Fibroblast of the aortic adventitia (primary cell): ENCODE data around the gene PRR29. TPM values are rescaled to one million over a fixed set of nuclear protein-coding genes. Genes with fewer than 3 reads are reported as not detected.

Source experiments
- DNase-seq: peaks from one replicate; pipeline ENCODE4 v3.0.0-alpha.2; 2010; ENCODE audit warnings: low read depth
- H3K4me3 ChIP-seq: 2 replicates; pipeline ENCODE4 v1.5.1; 2011; ENCODE audit warnings: low read depth, mild to moderate bottlenecking, control low read depth, low read length, moderate library complexity
- CTCF ChIP-seq: IDR thresholded peaks from 2 replicates; pipeline ENCODE4 v1.5.1; 2011; ENCODE audit warnings: mild to moderate bottlenecking, low read length, control low read depth, inconsistent platforms; ENCODE audit not compliant: insufficient read depth
- total RNA-seq: library from RNA; depleted of rRNA; stranded (reverse); fragments of >200 nt; gene quantifications from 2 replicates; pipeline ENCODE4 v1.2.3, GENCODE V29; 2012; ENCODE audit warnings: low replicate concordance

The PRR29 gene
- total RNA-seq, 1 donor = 0.99 TPM

- peak; percentile 22 for DNase-seq
- H3K4me3 ChIP-seq = no peak overlapping the region
- TF ChIP-seq CTCF = no peak
Observed at GRCh38 chr17:64042700-64043485, 44.7 kb downstream of the PRR29 start.

GRCh38 chr17:64045176-64045575 is 47.0 kb downstream of the PRR29 start:
- H3K4me3 ChIP-seq = no peak overlapping the region

GRCh38 chr17:64048805-64049204 is 50.7 kb downstream of the PRR29 start:
- DNase-seq = no peak
- no peak overlapping the region for H3K4me3 ChIP-seq
- no peak for TF ChIP-seq CTCF

More at GRCh38 chr17:64045176-64045575, 47.0 kb downstream of the PRR29 start:
- no peak for TF ChIP-seq CTCF
- no peak for DNase-seq

GRCh38 chr17:64051153-64051552 is 53.0 kb downstream of the PRR29 start:
- DNase-seq = no peak
- no peak overlapping the region for H3K4me3 ChIP-seq
- TF ChIP-seq CTCF = no peak

- no peak for TF ChIP-seq CTCF
- no peak for DNase-seq
- H3K4me3 ChIP-seq = no peak overlapping the region
Observed at GRCh38 chr17:64053101-64053500, 55.0 kb downstream of the PRR29 start.

Other genes with a start within 250 kb of the PRR29 start
- 70.2 and 264 TPM in 2 replicates for gene CCDC47, start 224.8 kb upstream of the PRR29 start, total RNA-seq
- gene DDX42, start 224.2 kb upstream of the PRR29 start, total RNA-seq = 76.3 and 157 TPM in 2 replicates
- 60.9 and 68.2 TPM in 2 replicates for gene PSMC5, start 170.9 kb upstream of the PRR29 start, total RNA-seq
- gene FTSJ3, start 170.7 kb upstream of the PRR29 start, total RNA-seq = 39.8 and 80.7 TPM in 2 replicates
- 33.9 and 50.1 TPM in 2 replicates for gene SMARCD2, start 155.7 kb upstream of the PRR29 start, total RNA-seq
- gene CSH2, start 124.7 kb upstream of the PRR29 start, total RNA-seq = not detected in 2 replicates
- not detected in 2 replicates for gene GH2, start 116.4 kb upstream of the PRR29 start, total RNA-seq
- not detected in 2 replicates for gene CSH1, start 101.8 kb upstream of the PRR29 start, total RNA-seq
- not detected in 2 replicates for gene CSHL1, start 87.1 kb upstream of the PRR29 start, total RNA-seq
- gene GH1, start 79.5 kb upstream of the PRR29 start, total RNA-seq = not detected in 2 replicates
- gene CD79B, start 66.0 kb upstream of the PRR29 start, total RNA-seq = not detected in 2 replicates
- 0.18 TPM in 1 of 2 replicates, not detected in the other for gene SCN4A, start 25.4 kb upstream of the PRR29 start, total RNA-seq
- gene ICAM2, start 22.3 kb downstream of the PRR29 start, total RNA-seq = 2.6 and 3.0 TPM in 2 replicates
- 11.6 and 13.3 TPM in 2 replicates for gene ERN1, start 131.8 kb downstream of the PRR29 start, total RNA-seq